ENCODE results near the gene MSS51. TPM values are rescaled to one million over a fixed set of nuclear protein-coding genes. Genes with fewer than 3 reads are reported as not detected.
"Not testable (repeated sequence)": the region's sequence is repeated elsewhere in the genome, so short reads cannot be mapped to it uniquely, and the experiment has no call there.

MSS51 gene
- total RNA-seq, 1 donor from 2014 or later, result 2.8 TPM

- Mint-ChIP-seq H3K36me3 (peaks cover 23% of the 10 kb centered on the region), H3K27ac (no peak overlapping the region), H3K4me3 (no peak overlapping the region), H3K27me3 (no peaks in the 10 kb centered on the region), H3K4me1 (ENCODE audit: unreplicated experiment) (no peaks in the 10 kb centered on the region), H3K9me3 (no peaks in the 10 kb centered on the region)
- DNase-seq (ENCODE audit: extremely low spot score, unreplicated experiment), result no peak
- no peak for TF ChIP-seq CTCF (conservative IDR thresholded peaks at IDR 0.05)
Observed at GRCh38 chr10:73399063-73399462, 34.3 kb downstream of the MSS51 start.

- Mint-ChIP-seq H3K4me1 (ENCODE audit: unreplicated experiment) (no peaks in the 10 kb centered on the region), H3K27ac (no peak overlapping the region), H3K9me3 (no peaks in the 10 kb centered on the region), H3K36me3 (peaks cover 26% of the 10 kb centered on the region), H3K27me3 (no peaks in the 10 kb centered on the region), H3K4me3 (no peak overlapping the region)
- TF ChIP-seq CTCF (conservative IDR thresholded peaks at IDR 0.05), result peak; percentile 29
- no peak for DNase-seq (ENCODE audit: extremely low spot score, unreplicated experiment)
Observed at GRCh38 chr10:73398024-73398423, 35.3 kb downstream of the MSS51 start.

GRCh38 chr10:73394325-73394724, 39.0 kb downstream of the MSS51 start:
- not testable (repeated sequence) for H3K4me3 Mint-ChIP-seq; H3K27ac Mint-ChIP-seq; H3K4me1 Mint-ChIP-seq (ENCODE audit: unreplicated experiment); H3K27me3 Mint-ChIP-seq; H3K9me3 Mint-ChIP-seq; DNase-seq (ENCODE audit: extremely low spot score, unreplicated experiment)
- peaks cover 36% of the 10 kb centered on the region for H3K36me3 Mint-ChIP-seq

- H3K27ac Mint-ChIP-seq, result no peak overlapping the region
- peaks cover 24% of the 10 kb centered on the region for H3K36me3 Mint-ChIP-seq
- H3K4me1 Mint-ChIP-seq (ENCODE audit: unreplicated experiment), result no peaks in the 10 kb centered on the region
- no peak overlapping the region for H3K4me3 Mint-ChIP-seq
- H3K9me3 Mint-ChIP-seq, result no peaks in the 10 kb centered on the region
- no peak for TF ChIP-seq CTCF (conservative IDR thresholded peaks at IDR 0.05)
- DNase-seq (ENCODE audit: extremely low spot score, unreplicated experiment), result no peak
- no peaks in the 10 kb centered on the region for H3K27me3 Mint-ChIP-seq
Observed at GRCh38 chr10:73388228-73388627, 45.1 kb downstream of the MSS51 start.

GRCh38 chr10:73386583-73386982, 46.8 kb downstream of the MSS51 start:
- no peak for TF ChIP-seq CTCF (conservative IDR thresholded peaks at IDR 0.05)
- H3K27ac Mint-ChIP-seq, result no peak overlapping the region
- no peak for DNase-seq (ENCODE audit: extremely low spot score, unreplicated experiment)
- H3K27me3 Mint-ChIP-seq, result no peaks in the 10 kb centered on the region
- H3K36me3 Mint-ChIP-seq, result peaks cover 27% of the 10 kb centered on the region
- H3K4me3 Mint-ChIP-seq, result no peak overlapping the region
- no peaks in the 10 kb centered on the region for H3K4me1 Mint-ChIP-seq (ENCODE audit: unreplicated experiment)
- no peaks in the 10 kb centered on the region for H3K9me3 Mint-ChIP-seq

GRCh38 chr10:73379064-73379748, 54.2 kb downstream of the MSS51 start:
- Mint-ChIP-seq H3K27me3 (no peaks in the 10 kb centered on the region), H3K27ac (no peak overlapping the region), H3K4me1 (ENCODE audit: unreplicated experiment) (no peaks in the 10 kb centered on the region), H3K36me3 (peaks cover 23% of the 10 kb centered on the region), H3K4me3 (no peak overlapping the region), H3K9me3 (no peaks in the 10 kb centered on the region)
- no peak for TF ChIP-seq CTCF (conservative IDR thresholded peaks at IDR 0.05)
- DNase-seq (ENCODE audit: extremely low spot score, unreplicated experiment), result no peak
